Breast epithelium (tissue), 4 donors: ENCODE measurements around the gene EP400. TPM values are rescaled to one million over a fixed set of nuclear protein-coding genes. Genes with fewer than 3 reads are reported as not detected.

ENCODE experiments used
- DNase-seq, 2 donors: peaks; one replicate each; pipeline ENCODE4 v3.0.0-alpha.2; 2019; ENCODE audit warnings: low spot score in 2 of 2
- H3K27ac ChIP-seq, 2 donors: fragments of 200-600 bp; sonication (generic) in 1 of 2; one replicate each; pipeline ENCODE4 v1.5.1; 2016 to 2019; ENCODE audit warnings: mild to moderate bottlenecking in 1 of 2
- H3K27me3 ChIP-seq, 2 donors: fragments of 200-600 bp; sonication (generic) in 1 of 2; one replicate each; pipeline versions ENCODE4 v1.5.1 to v1.6.0; 2017 to 2019; ENCODE audit warnings: control low read depth in 1 of 2, mild to moderate bottlenecking in 1 of 2
- H3K36me3 ChIP-seq: fragments of 200-600 bp; one replicate; pipeline ENCODE4 v1.5.1; 2019
- H3K4me1 ChIP-seq, 2 donors: fragments of 200-600 bp; sonication (generic); one replicate each; pipeline ENCODE4 v1.5.1; 2016 to 2019; ENCODE audit warnings: control low read depth in 1 of 2
- H3K4me3 ChIP-seq, 3 donors: fragments of 200-600 bp; sonication (generic); 1 replicate in 2 of 3; 2 replicates in 1 of 3; pipeline ENCODE4 v1.5.1; 2016 to 2019; ENCODE audit warnings: mild to moderate bottlenecking in 3 of 3, moderate library complexity in 2 of 3
- H3K9me3 ChIP-seq, 2 donors: fragments of 200-600 bp; sonication (generic) in 1 of 2; one replicate each; pipeline ENCODE4 v1.5.1; 2016 to 2019; ENCODE audit warnings: control low read depth in 1 of 2
- CTCF ChIP-seq, 3 donors: fragments of 450-650 bp; IDR thresholded peaks; one replicate each; pipeline ENCODE4 v1.5.1; 2016 to 2017; ENCODE audit warnings: antibody characterized with exemption in 3 of 3, mild to moderate bottlenecking in 3 of 3, moderate library complexity in 3 of 3
- POLR2A ChIP-seq: fragments of 450-650 bp; IDR thresholded peaks from one replicate; pipeline ENCODE4 v1.6.1; 2016; ENCODE audit warnings: antibody characterized with exemption, mild to moderate bottlenecking, moderate library complexity
- POLR2AphosphoS5 ChIP-seq, 3 donors: sonication (generic); formaldehyde crosslinking; IDR thresholded peaks; one replicate each; pipeline ENCODE4 v1.6.1; 2017; ENCODE audit warnings: antibody characterized with exemption in 3 of 3
- intact Hi-C: fragments of 100-400 bp; cut with DNase I; formaldehyde crosslinking; loops from one replicate; pipeline ENCODE4 v1.15.1; 2023; ENCODE audit warnings: low total_unique reads
- total RNA-seq, 3 donors: library from RNA; depleted of rRNA; stranded (reverse); fragments of >200 nt; gene quantifications; one replicate each; pipeline ENCODE4 v1.1.0, GENCODE V29; 2016

The EP400 gene
- total RNA-seq, 3 donors from 2014 or later, result 20.3 to 27.2 (median 24.4) TPM

GRCh38 chr12:132019891-132020290 is 70.1 kb downstream of the EP400 start:
- intact Hi-C loops, result no loop called here
- Histone ChIP-seq H3K9me3 (no peaks in the 10 kb centered on the region), H3K4me1 (no peaks in the 10 kb centered on the region), H3K27ac (no peak overlapping the region), H3K4me3 (no peak overlapping the region), H3K27me3 (no peaks in the 10 kb centered on the region), H3K36me3 (peaks cover 30% of the 10 kb centered on the region)
- no peak for DNase-seq
- TF ChIP-seq POLR2A, result no peak
- no peak for TF ChIP-seq CTCF (IDR thresholded peaks at IDR 0.05)
- no peak for TF ChIP-seq POLR2AphosphoS5 (IDR thresholded peaks at IDR 0.05)

- TF ChIP-seq POLR2AphosphoS5 (IDR thresholded peaks at IDR 0.05) (no peak), POLR2A (no peak), CTCF (IDR thresholded peaks at IDR 0.05) (no peak)
- intact Hi-C loops, result no loop called here
- H3K36me3 ChIP-seq, result peaks cover 30% of the 10 kb centered on the region
These were observed 70.5 kb downstream of the EP400 start for GRCh38 chr12:132020292-132020691.

GRCh38 chr12:132021031-132021871 is 71.5 kb downstream of the EP400 start:
- no peak for DNase-seq
- Histone ChIP-seq H3K4me3 (no peak overlapping the region), H3K27ac (peak overlapping the region in 1 of 2 donors; percentile 16), H3K9me3 (no peaks in the 10 kb centered on the region), H3K27me3 (no peaks in the 10 kb centered on the region), H3K4me1 (no peaks in the 10 kb centered on the region), H3K36me3 (peaks cover 30% of the 10 kb centered on the region)
- intact Hi-C loops, result no loop called here
- TF ChIP-seq POLR2AphosphoS5 (IDR thresholded peaks at IDR 0.05) (no peak), CTCF (IDR thresholded peaks at IDR 0.05) (no peak), POLR2A (no peak)

More at GRCh38 chr12:132020292-132020691, 70.5 kb downstream of the EP400 start:
- DNase-seq, result no peak
- no peaks in the 10 kb centered on the region for H3K9me3 ChIP-seq
- no peaks in the 10 kb centered on the region for H3K4me1 ChIP-seq
- H3K27ac ChIP-seq, result no peak overlapping the region
- no peaks in the 10 kb centered on the region for H3K27me3 ChIP-seq
- no peak overlapping the region for H3K4me3 ChIP-seq

- TF ChIP-seq POLR2A, result no peak
- no peak for TF ChIP-seq POLR2AphosphoS5 (IDR thresholded peaks at IDR 0.05)
- TF ChIP-seq CTCF (IDR thresholded peaks at IDR 0.05), result no peak
- Histone ChIP-seq H3K4me1 (no peaks in the 10 kb centered on the region), H3K4me3 (no peak overlapping the region), H3K36me3 (peaks cover 30% of the 10 kb centered on the region), H3K27me3 (no peaks in the 10 kb centered on the region), H3K27ac (no peak overlapping the region), H3K9me3 (no peaks in the 10 kb centered on the region)
- no peak for DNase-seq
- intact Hi-C loops, result no loop called here
These were observed 72.2 kb downstream of the EP400 start for GRCh38 chr12:132021965-132022364.

GRCh38 chr12:132023658-132024057 is 73.9 kb downstream of the EP400 start:
- intact Hi-C loops, result no loop called here
- DNase-seq, result no peak
- no peaks in the 10 kb centered on the region for H3K4me1 ChIP-seq
- TF ChIP-seq POLR2AphosphoS5 (IDR thresholded peaks at IDR 0.05) (no peak), CTCF (IDR thresholded peaks at IDR 0.05) (no peak), POLR2A (no peak)
- no peaks in the 10 kb centered on the region for H3K9me3 ChIP-seq
- H3K27ac ChIP-seq, result no peak overlapping the region
- peaks cover 22% of the 10 kb centered on the region for H3K36me3 ChIP-seq
- H3K4me3 ChIP-seq, result no peak overlapping the region
- H3K27me3 ChIP-seq, result no peaks in the 10 kb centered on the region
